Immature natural killer cell (primary cell): Measurements from ENCODE around the gene ATE1. TPM values are rescaled to one million over a fixed set of nuclear protein-coding genes. Genes with fewer than 3 reads are reported as not detected.
A peak's percentile ranks its signal among the peaks of the same experiment; 100 is the strongest.
"Not testable (repeated sequence)": the region's sequence is repeated elsewhere in the genome, so short reads cannot be mapped to it uniquely, and the experiment has no call there.

Experiments
- DNase-seq, 3 donors: peaks; one replicate each; pipeline ENCODE4 v3.0.0; 2022; ENCODE audit warnings: mixed read lengths in 1 of 3
- H3K27ac Mint-ChIP-seq, 6 donors: one replicate each; pipeline ENCODE4 v1.8.0; 2020; ENCODE audit warnings: mixed read lengths in 6 of 6, mild to moderate bottlenecking in 5 of 6, inconsistent platforms in 4 of 6, moderate library complexity in 3 of 6
- H3K27me3 Mint-ChIP-seq, 3 donors: one replicate each; pipeline ENCODE4 v1.8.0; 2020 to 2021; ENCODE audit warnings: low read depth in 3 of 3, mild to moderate bottlenecking in 3 of 3, mixed read lengths in 3 of 3, moderate library complexity in 3 of 3, inconsistent platforms in 1 of 3
- H3K36me3 Mint-ChIP-seq, 3 donors: one replicate each; pipeline ENCODE4 v1.8.0; 2020; ENCODE audit warnings: mixed read lengths in 3 of 3, inconsistent platforms in 2 of 3, mild to moderate bottlenecking in 2 of 3
- H3K4me1 Mint-ChIP-seq, 2 donors: one replicate each; pipeline ENCODE4 v1.8.0; 2020; ENCODE audit warnings: inconsistent platforms in 2 of 2, mild to moderate bottlenecking in 2 of 2, mixed read lengths in 2 of 2, moderate library complexity in 1 of 2
- H3K4me3 Mint-ChIP-seq, 5 donors: one replicate each; pipeline ENCODE4 v1.8.0; 2020; ENCODE audit warnings: mild to moderate bottlenecking in 5 of 5, mixed read lengths in 5 of 5, inconsistent platforms in 3 of 5, moderate library complexity in 3 of 5
- H3K9me3 Mint-ChIP-seq, 6 donors: one replicate each; pipeline ENCODE4 v1.8.0; 2020; ENCODE audit warnings: mild to moderate bottlenecking in 6 of 6, mixed read lengths in 6 of 6, inconsistent platforms in 4 of 6, moderate library complexity in 3 of 6
- polyA plus RNA-seq, 3 donors: library from polyadenylated mRNA; unstranded; fragments of 300-500 nt; fragmentation: Illumina TruSeq; gene quantifications; one replicate each; pipeline ENCODE4 v1.2.3, GENCODE V29; 2021

Gene ATE1
- polyA plus RNA-seq, 3 donors from 2014 or later = 16.9 to 34.5 (median 32.9) TPM

DNA sequence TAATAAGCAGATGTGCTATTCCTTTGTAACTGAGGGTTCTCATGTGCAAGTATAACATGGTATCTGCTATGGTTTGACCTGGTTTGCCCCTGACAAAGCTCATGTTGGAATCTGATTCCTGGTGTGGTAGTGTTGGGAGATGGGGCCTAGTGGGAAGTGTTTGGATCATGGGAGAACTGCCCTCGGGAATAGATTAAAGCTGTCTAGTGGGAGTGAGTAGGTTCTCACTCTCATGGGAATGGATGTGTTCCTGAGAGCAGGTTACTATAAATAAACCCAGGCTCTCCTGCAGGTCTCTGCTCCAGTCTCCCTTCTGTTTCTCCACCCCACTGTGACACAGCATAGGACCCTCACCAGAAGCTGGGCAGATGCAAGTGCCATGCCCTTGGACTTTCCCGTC is 97.7 kb downstream of the ATE1 start:
- no peak overlapping the region for H3K4me3 Mint-ChIP-seq
- H3K27ac Mint-ChIP-seq = no peak overlapping the region

DNA sequence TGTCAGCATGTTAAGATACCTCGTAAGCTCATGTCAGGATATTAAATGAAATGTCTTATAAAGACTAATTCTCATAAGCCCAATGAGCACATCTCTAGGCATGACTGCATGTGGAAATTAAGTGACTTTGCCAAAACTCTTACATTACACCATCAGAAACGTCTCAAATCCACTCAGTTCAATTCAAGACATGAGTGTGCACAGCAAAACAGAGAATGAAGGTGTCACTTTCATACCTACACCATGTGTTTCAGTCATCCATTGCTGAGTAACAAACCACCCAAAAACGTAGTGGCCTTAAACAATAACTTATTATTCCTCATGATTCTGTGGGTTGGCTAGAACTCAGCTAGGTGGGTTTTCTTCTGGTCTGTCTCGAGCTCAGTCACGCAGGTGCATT is 99.8 kb downstream of the ATE1 start:
- H3K4me1 Mint-ChIP-seq = no peaks in the 10 kb centered on the region
- DNase-seq = no peak
- H3K9me3 Mint-ChIP-seq = no peaks in the 10 kb centered on the region
- no peak overlapping the region for H3K27ac Mint-ChIP-seq
- H3K36me3 Mint-ChIP-seq = peaks cover 4 to 22% (median 13%) of the 10 kb centered on the region in 3 donors
- no peak overlapping the region for H3K4me3 Mint-ChIP-seq
- H3K27me3 Mint-ChIP-seq = peaks cover 0 to 2% (median 2%) of the 10 kb centered on the region in 3 donors

More for the DNA sequence above, 97.7 kb downstream of the ATE1 start:
- Mint-ChIP-seq H3K4me1 (no peaks in the 10 kb centered on the region), H3K27me3 (peaks cover 0 to 2% (median 2%) of the 10 kb centered on the region in 3 donors), H3K9me3 (no peaks in the 10 kb centered on the region), H3K36me3 (peaks cover 12 to 39% (median 19%) of the 10 kb centered on the region in 3 donors)
- DNase-seq = no peak

DNA sequence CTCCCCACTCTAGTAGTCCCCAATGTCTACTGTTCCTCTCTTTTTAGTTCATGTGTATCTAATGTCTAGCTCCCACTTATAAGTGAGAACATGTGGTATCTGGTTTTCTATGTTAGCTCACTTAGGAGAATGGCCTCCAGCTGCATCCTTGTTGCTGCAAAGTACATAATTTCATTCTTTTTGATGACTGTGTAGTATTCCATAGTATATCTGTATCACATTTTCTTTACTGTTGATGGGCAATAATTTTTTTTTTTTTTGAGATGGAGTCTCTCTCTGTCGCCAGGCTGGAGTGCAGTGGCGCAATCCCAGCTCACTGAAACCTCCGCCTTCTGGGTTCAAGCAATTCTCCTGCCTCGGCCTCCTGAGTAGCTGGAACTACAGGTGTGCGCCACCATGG is 101.1 kb downstream of the ATE1 start:
- H3K9me3 Mint-ChIP-seq, H3K4me1 Mint-ChIP-seq, H3K4me3 Mint-ChIP-seq, H3K27me3 Mint-ChIP-seq, H3K27ac Mint-ChIP-seq, DNase-seq: not testable (repeated sequence)
- peaks cover 4 to 20% (median 10%) of the 10 kb centered on the region in 3 donors for H3K36me3 Mint-ChIP-seq

DNA sequence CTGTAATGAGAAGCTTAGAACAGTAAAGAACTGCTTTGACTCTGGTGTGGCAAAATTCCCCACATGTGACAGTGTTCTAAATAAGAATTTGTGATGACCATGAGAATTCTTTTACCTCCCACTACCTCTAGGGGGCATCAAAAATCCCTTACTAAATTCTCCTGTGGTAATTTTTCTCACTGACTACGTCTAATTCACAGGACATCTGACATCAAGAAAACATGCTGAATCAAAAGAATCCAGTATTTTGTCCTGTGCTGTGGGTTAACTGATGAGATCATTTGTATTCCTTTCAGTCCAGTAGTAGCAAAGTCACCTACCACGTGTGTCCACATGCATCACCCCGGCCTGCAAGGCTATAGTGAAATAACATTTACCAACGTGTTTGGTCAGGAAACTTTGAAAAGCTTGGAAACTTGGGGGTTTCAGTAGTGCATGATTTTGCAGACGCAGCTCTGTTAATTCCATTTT is 103.8 kb downstream of the ATE1 start:
- no peaks in the 10 kb centered on the region for H3K4me1 Mint-ChIP-seq
- no peaks in the 10 kb centered on the region for H3K9me3 Mint-ChIP-seq
- H3K36me3 Mint-ChIP-seq = peaks cover 4 to 17% (median 6%) of the 10 kb centered on the region in 3 donors
- peak in 2 of 3 donors; percentile 3 to 14 for DNase-seq
- H3K4me3 Mint-ChIP-seq = no peak overlapping the region
- H3K27ac Mint-ChIP-seq = peak overlapping the region in 1 of 6 donors; percentile 7
- peaks cover 0 to 2% (median 0%) of the 10 kb centered on the region in 3 donors for H3K27me3 Mint-ChIP-seq

DNA sequence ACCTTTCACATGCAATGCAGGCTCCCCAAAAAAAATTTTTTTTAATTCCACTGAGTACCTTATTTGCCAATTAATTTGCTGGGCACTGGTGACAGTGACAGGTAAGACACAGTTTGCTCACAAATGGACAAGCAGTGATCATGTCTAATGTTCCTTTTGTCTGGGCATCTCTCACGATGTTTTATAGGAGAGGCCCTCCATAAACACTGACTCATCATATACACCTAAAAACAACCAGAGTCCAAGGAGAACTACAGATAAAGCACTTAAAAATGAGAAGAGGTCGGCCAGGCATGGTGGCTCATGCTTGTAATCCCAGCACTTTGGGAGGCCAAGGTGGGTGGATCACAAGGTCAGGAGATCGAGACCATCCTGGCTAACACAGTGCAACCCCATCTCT is 105.1 kb downstream of the ATE1 start:
- no peak overlapping the region for H3K27ac Mint-ChIP-seq
- no peak for DNase-seq

DNA sequence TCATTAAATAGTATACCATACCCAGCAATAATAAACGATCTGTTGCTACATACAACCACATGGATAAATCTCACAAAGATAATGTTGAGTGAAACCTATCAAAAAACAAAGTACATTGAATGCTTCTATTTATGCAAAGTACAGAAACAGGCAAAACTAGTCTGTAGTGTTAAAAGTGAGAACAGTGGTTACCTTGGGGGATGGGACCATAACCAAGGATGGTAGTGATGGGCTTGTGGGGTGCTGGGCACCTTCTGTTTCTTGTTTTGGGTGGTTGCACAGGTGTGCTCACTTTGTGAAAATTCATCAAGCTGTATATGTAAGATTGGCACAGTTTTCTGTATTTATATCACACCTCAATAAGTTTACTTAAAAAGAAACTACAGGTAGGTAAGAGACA is 105.7 kb downstream of the ATE1 start:
- peaks cover 0 to 2% (median 0%) of the 10 kb centered on the region in 3 donors for H3K27me3 Mint-ChIP-seq
- no peak overlapping the region for H3K4me3 Mint-ChIP-seq
- no peaks in the 10 kb centered on the region for H3K4me1 Mint-ChIP-seq
- no peak for DNase-seq
- peaks cover 0 to 4% (median 0%) of the 10 kb centered on the region in 3 donors for H3K36me3 Mint-ChIP-seq
- H3K27ac Mint-ChIP-seq = no peak overlapping the region
- H3K9me3 Mint-ChIP-seq = no peaks in the 10 kb centered on the region

More for the DNA sequence above, 105.1 kb downstream of the ATE1 start:
- Mint-ChIP-seq H3K27me3 (peaks cover 0 to 2% (median 0%) of the 10 kb centered on the region in 3 donors), H3K4me3 (no peak overlapping the region), H3K36me3 (peaks cover 4 to 5% (median 4%) of the 10 kb centered on the region in 3 donors), H3K4me1 (no peaks in the 10 kb centered on the region), H3K9me3 (no peaks in the 10 kb centered on the region)

DNA sequence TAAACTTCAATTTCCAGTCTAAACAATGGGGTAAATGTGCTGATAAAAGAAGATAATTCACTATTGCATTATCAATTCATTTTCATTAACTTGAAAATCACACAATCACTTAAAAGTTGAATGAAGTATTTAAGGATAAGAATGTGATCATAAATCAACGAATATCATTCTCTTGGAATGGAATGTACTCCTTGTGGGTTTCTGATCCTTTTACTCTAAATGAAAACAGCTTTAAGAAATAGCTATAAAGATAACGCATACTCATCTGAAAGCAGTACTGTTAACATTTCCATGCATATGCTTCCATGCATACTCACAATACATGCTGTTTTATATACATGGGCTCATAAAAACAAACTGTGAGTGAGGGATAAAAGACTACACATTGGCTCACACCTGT is 108.8 kb downstream of the ATE1 start:
- Mint-ChIP-seq H3K9me3 (no peaks in the 10 kb centered on the region), H3K36me3 (peaks cover 0 to 4% (median 3%) of the 10 kb centered on the region in 3 donors), H3K27me3 (no peaks in the 10 kb centered on the region), H3K4me1 (no peaks in the 10 kb centered on the region), H3K27ac (no peak overlapping the region), H3K4me3 (no peak overlapping the region)
- no peak for DNase-seq

DNA sequence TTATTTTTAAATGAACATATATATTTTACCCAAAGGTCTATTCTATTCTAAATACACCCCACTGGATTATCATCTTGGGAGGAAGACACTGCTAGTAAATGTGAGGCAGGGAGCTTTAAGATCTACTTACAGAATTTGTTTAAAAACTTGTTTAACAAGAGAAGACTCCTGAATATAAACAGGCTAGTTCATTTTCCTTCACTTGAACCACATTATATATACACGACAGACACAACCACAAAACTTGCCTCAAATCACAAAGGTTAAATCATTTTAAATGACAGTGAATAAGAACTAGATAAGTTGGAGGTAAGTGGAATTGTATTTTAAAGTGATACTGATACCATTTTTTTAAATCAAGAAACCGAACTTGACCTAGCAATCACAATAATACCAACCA is 109.2 kb downstream of the ATE1 start:
- Mint-ChIP-seq H3K36me3 (peaks cover 0 to 4% (median 3%) of the 10 kb centered on the region in 3 donors), H3K9me3 (no peaks in the 10 kb centered on the region), H3K27me3 (no peaks in the 10 kb centered on the region), H3K4me3 (no peak overlapping the region), H3K27ac (no peak overlapping the region), H3K4me1 (no peaks in the 10 kb centered on the region)
- no peak for DNase-seq

DNA sequence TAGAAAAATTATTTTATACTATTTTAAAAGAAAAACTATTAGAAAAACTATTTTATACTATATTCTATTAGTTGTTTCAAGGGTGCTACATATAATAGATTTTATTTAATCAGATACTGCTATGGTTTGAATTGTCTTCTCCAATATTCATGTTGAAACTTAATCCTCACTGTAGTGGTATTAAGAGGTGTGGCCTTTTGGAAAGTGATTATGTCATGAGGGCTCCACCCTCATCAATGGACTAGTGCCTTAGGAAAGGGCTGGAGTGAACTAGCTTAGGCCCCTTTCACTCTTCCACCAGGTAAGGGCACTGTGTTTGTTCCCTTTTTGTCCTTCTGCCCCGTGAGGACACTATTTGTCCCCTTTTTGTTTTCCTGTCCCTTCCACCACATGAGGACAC is 111.6 kb downstream of the ATE1 start:
- no peaks in the 10 kb centered on the region for H3K27me3 Mint-ChIP-seq
- H3K4me1 Mint-ChIP-seq = no peaks in the 10 kb centered on the region
- peaks cover 0 to 4% (median 3%) of the 10 kb centered on the region in 3 donors for H3K36me3 Mint-ChIP-seq
- H3K27ac Mint-ChIP-seq = no peak overlapping the region
- no peak for DNase-seq
- no peaks in the 10 kb centered on the region for H3K9me3 Mint-ChIP-seq
- H3K4me3 Mint-ChIP-seq = no peak overlapping the region

DNA sequence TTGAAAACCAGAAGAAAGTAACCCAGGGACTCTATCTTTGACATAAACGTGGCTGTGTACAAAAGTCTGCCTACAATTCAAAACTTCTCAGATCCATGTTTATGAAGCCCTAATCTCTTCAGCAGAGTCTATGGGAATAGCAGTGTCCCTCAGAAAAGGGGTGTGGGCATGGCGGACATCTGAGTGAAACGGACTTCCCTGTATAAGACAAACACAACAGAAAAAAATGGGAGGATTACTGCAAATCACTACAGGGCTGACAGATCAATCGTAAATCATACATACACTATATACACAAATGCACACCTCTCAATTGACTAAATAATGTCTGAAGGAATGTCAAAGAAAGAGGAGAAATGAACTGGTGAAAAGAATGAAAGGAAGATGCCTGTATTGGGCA is 114.0 kb downstream of the ATE1 start:
- H3K4me3 Mint-ChIP-seq = no peak overlapping the region
- H3K4me1 Mint-ChIP-seq = no peaks in the 10 kb centered on the region
- no peak overlapping the region for H3K27ac Mint-ChIP-seq
- H3K27me3 Mint-ChIP-seq = no peaks in the 10 kb centered on the region
- H3K9me3 Mint-ChIP-seq = no peaks in the 10 kb centered on the region
- DNase-seq = no peak
- peaks cover 3 to 4% (median 4%) of the 10 kb centered on the region in 3 donors for H3K36me3 Mint-ChIP-seq

DNA sequence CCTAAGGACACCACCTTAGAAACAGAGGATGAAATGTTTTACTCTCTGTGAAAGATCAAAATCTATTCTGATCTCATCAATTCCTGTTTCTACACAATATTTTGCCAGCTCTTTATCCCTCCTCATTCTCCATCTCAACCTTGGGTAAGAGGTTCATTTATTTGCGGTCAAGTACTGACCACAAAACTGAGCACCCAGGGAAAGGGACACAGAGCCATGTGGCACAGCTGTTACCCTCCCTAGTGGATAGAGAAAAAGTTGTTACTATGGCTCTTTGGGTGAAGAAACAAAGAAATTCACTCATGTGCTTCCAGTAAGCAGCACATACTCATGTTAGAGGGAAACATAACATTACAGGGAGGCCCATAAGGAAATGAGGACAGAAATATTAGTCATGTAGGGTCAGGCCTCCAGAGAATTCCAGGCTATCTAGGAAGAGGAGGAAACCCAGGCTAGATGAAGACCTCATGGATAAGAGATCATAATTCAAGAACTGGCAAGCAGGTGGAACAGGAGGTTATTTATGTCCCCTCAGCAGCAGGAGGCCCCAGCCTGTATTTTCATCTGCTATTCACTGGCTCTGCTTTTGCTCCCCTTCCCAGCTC is 114.5 kb downstream of the ATE1 start:
- Mint-ChIP-seq H3K4me3 (no peak overlapping the region), H3K27ac (no peak overlapping the region), H3K36me3 (peaks cover 3 to 4% (median 4%) of the 10 kb centered on the region in 3 donors), H3K4me1 (no peaks in the 10 kb centered on the region), H3K27me3 (no peaks in the 10 kb centered on the region), H3K9me3 (no peaks in the 10 kb centered on the region)
- DNase-seq = no peak

DNA sequence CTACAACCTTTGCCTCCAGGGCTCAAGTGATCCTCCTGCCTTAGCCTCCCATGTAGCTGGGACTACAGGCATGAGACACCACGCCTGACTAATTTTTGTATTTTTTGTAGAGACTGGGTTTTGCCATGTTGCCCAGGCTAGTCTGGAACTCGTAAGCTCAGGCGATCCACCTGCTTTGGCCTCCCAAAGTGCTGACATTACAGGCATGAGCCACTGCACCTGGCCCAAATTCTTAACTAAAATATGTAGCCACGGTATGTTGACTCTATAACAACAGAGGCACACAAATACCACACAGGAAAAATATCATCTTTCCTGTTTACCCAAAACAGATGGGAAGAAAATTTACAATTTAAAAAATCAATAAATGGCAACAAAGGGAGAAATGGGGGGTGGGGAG is 115.8 kb downstream of the ATE1 start:
- Mint-ChIP-seq H3K36me3 (peaks cover 4 to 9% (median 6%) of the 10 kb centered on the region in 3 donors), H3K4me3 (no peak overlapping the region), H3K27ac (no peak overlapping the region), H3K9me3 (no peaks in the 10 kb centered on the region), H3K4me1 (no peaks in the 10 kb centered on the region), H3K27me3 (no peaks in the 10 kb centered on the region)
- DNase-seq = no peak

DNA sequence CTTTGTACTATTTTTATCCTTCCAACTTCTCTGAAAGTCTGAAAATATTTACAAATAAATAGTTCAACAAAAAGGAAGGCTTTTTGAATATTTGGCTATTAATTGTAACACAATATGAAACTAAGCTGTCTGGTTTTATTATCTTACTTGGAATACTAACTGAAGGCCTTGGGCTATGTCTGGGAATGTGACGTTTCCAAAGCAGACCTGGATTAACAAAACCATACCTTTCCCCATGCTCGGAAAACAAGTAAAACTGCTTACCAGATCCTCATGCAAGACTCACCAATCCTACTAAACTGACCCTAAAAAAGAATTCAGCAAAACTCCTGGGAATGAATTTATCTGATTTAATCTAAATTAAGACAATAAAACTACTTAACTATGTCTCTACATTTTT is 116.4 kb downstream of the ATE1 start:
- H3K27ac Mint-ChIP-seq = no peak overlapping the region
- H3K4me3 Mint-ChIP-seq = no peak overlapping the region
- no peaks in the 10 kb centered on the region for H3K27me3 Mint-ChIP-seq
- no peaks in the 10 kb centered on the region for H3K9me3 Mint-ChIP-seq
- peaks cover 4 to 12% (median 9%) of the 10 kb centered on the region in 3 donors for H3K36me3 Mint-ChIP-seq
- DNase-seq = no peak
- H3K4me1 Mint-ChIP-seq = no peaks in the 10 kb centered on the region

DNA sequence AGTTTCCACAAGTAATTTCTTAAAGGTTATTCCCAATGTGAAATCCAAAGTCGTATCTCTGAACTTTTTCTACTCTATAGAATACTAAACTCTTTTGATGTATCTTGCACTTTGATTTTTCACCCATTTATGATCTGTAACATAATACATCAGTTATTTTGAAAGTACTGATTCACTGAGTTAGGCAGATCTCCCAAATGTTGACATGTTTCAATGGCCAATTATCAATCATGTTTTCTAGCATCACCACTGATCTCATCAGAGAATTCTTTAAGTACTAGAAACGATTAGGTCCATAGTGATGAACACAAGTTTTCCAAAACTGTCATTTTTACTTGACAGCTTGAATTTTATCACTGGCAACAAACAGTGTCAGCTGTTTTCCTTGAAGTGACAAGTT is 119.0 kb downstream of the ATE1 start:
- Mint-ChIP-seq H3K27ac (no peak overlapping the region), H3K27me3 (no peaks in the 10 kb centered on the region), H3K4me1 (no peaks in the 10 kb centered on the region), H3K9me3 (no peaks in the 10 kb centered on the region), H3K4me3 (no peak overlapping the region), H3K36me3 (peaks cover 4 to 11% (median 9%) of the 10 kb centered on the region in 3 donors)
- DNase-seq = no peak

DNA sequence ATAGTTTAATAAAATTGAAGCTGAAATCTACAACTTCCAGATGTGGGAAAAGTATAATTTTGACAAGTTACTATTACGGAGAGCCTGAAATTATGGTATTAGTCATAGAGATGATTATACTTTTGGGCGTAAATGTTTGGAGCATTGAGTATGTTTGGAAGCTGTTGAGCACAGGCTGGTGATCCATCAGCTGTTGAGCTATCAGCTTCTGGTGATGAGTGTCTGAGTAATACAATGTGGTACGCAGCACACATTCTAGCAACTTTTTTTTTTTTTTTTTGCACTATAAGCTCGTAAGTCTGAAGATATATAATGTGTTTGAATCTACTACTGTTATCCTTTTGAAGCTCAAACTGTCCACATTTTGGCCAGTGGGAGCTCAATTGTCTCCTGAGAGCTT is 123.4 kb downstream of the ATE1 start:
- H3K4me1 Mint-ChIP-seq = peaks cover 0 to 1% of the 10 kb centered on the region in 2 donors
- no peak for DNase-seq
- H3K27ac Mint-ChIP-seq = no peak overlapping the region
- H3K4me3 Mint-ChIP-seq = no peak overlapping the region
- no peaks in the 10 kb centered on the region for H3K9me3 Mint-ChIP-seq
- peaks cover 3 to 19% (median 14%) of the 10 kb centered on the region in 3 donors for H3K36me3 Mint-ChIP-seq
- H3K27me3 Mint-ChIP-seq = no peaks in the 10 kb centered on the region
